Parathyroid adenoma (tissue), 2 donors: ENCODE results near the gene AP2A2.

ENCODE experiments used
- H2AFZ ChIP-seq: fragments of 300-600 bp; sonication (generic); one replicate; pipeline ENCODE4 v1.7.0; 2017; ENCODE audit warnings: antibody characterized with exemption, mild to moderate bottlenecking
- H3K27ac ChIP-seq: fragments of 300-600 bp; sonication (generic); one replicate; pipeline ENCODE4 v1.7.0; 2017
- H3K27me3 ChIP-seq: fragments of 300-600 bp; sonication (generic); one replicate; pipeline ENCODE4 v1.7.0; 2017; ENCODE audit warnings: low read length; ENCODE audit not compliant: control insufficient read depth, insufficient read depth
- H3K36me3 ChIP-seq: fragments of 300-600 bp; sonication (generic); one replicate; pipeline ENCODE4 v1.7.0; 2017; ENCODE audit warnings: low read length; ENCODE audit not compliant: control insufficient read depth, insufficient read depth
- H3K4me1 ChIP-seq: fragments of 300-600 bp; sonication (generic); one replicate; pipeline ENCODE4 v1.7.0; 2017; ENCODE audit warnings: control low read depth
- H3K4me2 ChIP-seq: fragments of 300-600 bp; sonication (generic); one replicate; pipeline ENCODE4 v1.7.0; 2017; ENCODE audit warnings: low read length
- H3K4me3 ChIP-seq: fragments of 300-600 bp; sonication (generic); one replicate; pipeline ENCODE4 v1.7.0; 2017; ENCODE audit warnings: low read depth, low read length
- H3K79me2 ChIP-seq: fragments of 300-600 bp; sonication (generic); one replicate; pipeline ENCODE4 v1.7.0; 2017; ENCODE audit warnings: control low read depth
- H3K9ac ChIP-seq: fragments of 300-600 bp; sonication (generic); one replicate; pipeline ENCODE4 v1.7.0; 2017; ENCODE audit warnings: mild to moderate bottlenecking
- H3K9me3 ChIP-seq: fragments of 300-600 bp; sonication (generic); one replicate; pipeline ENCODE4 v1.7.0; 2017; ENCODE audit warnings: low read length; ENCODE audit not compliant: control insufficient read depth
- CTCF ChIP-seq: fragments of 300-600 bp; sonication (generic); IDR thresholded peaks from one replicate; pipeline ENCODE4 v1.7.0; 2017; ENCODE audit warnings: antibody characterized with exemption, mild to moderate bottlenecking
- donor health status: primary hyperparathyroidism.

Gene AP2A2

GRCh38 chr11:912266-912665 lies 13.4 kb upstream of the AP2A2 start:
- H3K27ac ChIP-seq, result no peak overlapping the region
- H3K27me3 ChIP-seq, result no peaks in the 10 kb centered on the region
- H3K36me3 ChIP-seq, result no peaks in the 10 kb centered on the region
- H3K9ac ChIP-seq, result no peak overlapping the region
- H3K4me3 ChIP-seq, result no peak overlapping the region
- H3K4me1 ChIP-seq, result no peaks in the 10 kb centered on the region
- peaks cover 2% of the 10 kb centered on the region for H3K79me2 ChIP-seq
- no peak overlapping the region for H3K4me2 ChIP-seq
- no peak overlapping the region for H2AFZ ChIP-seq
- TF ChIP-seq CTCF, result no peak
- H3K9me3 ChIP-seq, result no peaks in the 10 kb centered on the region

- no peak overlapping the region for H3K27ac ChIP-seq
Observed at GRCh38 chr11:913043-913442, 12.6 kb upstream of the AP2A2 start.

GRCh38 chr11:914204-914603 lies 11.5 kb upstream of the AP2A2 start:
- Histone ChIP-seq H3K4me3 (peak overlapping the region; percentile 31), H3K9me3 (no peaks in the 10 kb centered on the region), H3K27me3 (no peaks in the 10 kb centered on the region), H3K4me2 (peak overlapping the region; percentile 44), H3K27ac (no peak overlapping the region), H3K4me1 (no peaks in the 10 kb centered on the region), H3K36me3 (no peaks in the 10 kb centered on the region), H3K79me2 (peaks cover 2% of the 10 kb centered on the region), H3K9ac (no peak overlapping the region), H2AFZ (no peak overlapping the region)
- TF ChIP-seq CTCF, result no peak

More at GRCh38 chr11:913043-913442, 12.6 kb upstream of the AP2A2 start:
- Histone ChIP-seq H3K79me2 (peaks cover 2% of the 10 kb centered on the region), H2AFZ (no peak overlapping the region), H3K9ac (no peak overlapping the region), H3K4me3 (no peak overlapping the region), H3K27me3 (no peaks in the 10 kb centered on the region), H3K9me3 (no peaks in the 10 kb centered on the region), H3K4me1 (no peaks in the 10 kb centered on the region), H3K36me3 (no peaks in the 10 kb centered on the region), H3K4me2 (no peak overlapping the region)
- no peak for TF ChIP-seq CTCF

GRCh38 chr11:914747-915501 lies 10.7 kb upstream of the AP2A2 start:
- no peaks in the 10 kb centered on the region for H3K36me3 ChIP-seq
- TF ChIP-seq CTCF, result no peak
- no peak overlapping the region for H2AFZ ChIP-seq
- H3K27ac ChIP-seq, result no peak overlapping the region
- peak overlapping the region; percentile 31 for H3K4me3 ChIP-seq
- peaks cover 2% of the 10 kb centered on the region for H3K79me2 ChIP-seq
- H3K9me3 ChIP-seq, result no peaks in the 10 kb centered on the region
- H3K4me2 ChIP-seq, result peak overlapping the region; percentile 44
- H3K9ac ChIP-seq, result no peak overlapping the region
- H3K27me3 ChIP-seq, result no peaks in the 10 kb centered on the region
- no peaks in the 10 kb centered on the region for H3K4me1 ChIP-seq

GRCh38 chr11:917426-917825 lies 8.2 kb upstream of the AP2A2 start:
- no peaks in the 10 kb centered on the region for H3K36me3 ChIP-seq
- no peaks in the 10 kb centered on the region for H3K27me3 ChIP-seq
- H3K9ac ChIP-seq, result no peak overlapping the region
- TF ChIP-seq CTCF, result no peak
- H3K9me3 ChIP-seq, result no peaks in the 10 kb centered on the region
- H2AFZ ChIP-seq, result no peak overlapping the region
- no peak overlapping the region for H3K27ac ChIP-seq
- no peaks in the 10 kb centered on the region for H3K4me1 ChIP-seq
- no peak overlapping the region for H3K4me2 ChIP-seq
- H3K79me2 ChIP-seq, result no peaks in the 10 kb centered on the region
- no peak overlapping the region for H3K4me3 ChIP-seq
